H4 (cell line): ENCODE measurements around the gene G6PD. TPM values are rescaled to one million over a fixed set of nuclear protein-coding genes. Genes with fewer than 3 reads are reported as not detected.
A peak's percentile ranks its signal among the peaks of the same experiment; 100 is the strongest.
"Not testable (repeated sequence)": the region's sequence is repeated elsewhere in the genome, so short reads cannot be mapped to it uniquely, and the experiment has no call there.

Experiments
- DNase-seq: peaks from one replicate; pipeline ENCODE4 v3.0.0-alpha.2; 2015; ENCODE audit warnings: low spot score
- total RNA-seq: library from RNA; depleted of rRNA; stranded (reverse); fragments of >200 nt; shearing (Covaris generic); gene quantifications from 2 replicates; pipeline ENCODE4 v1.2.3, GENCODE V29; 2014

Gene G6PD
- total RNA-seq, 1 experiment from 2014 or later = 350 TPM

DNA sequence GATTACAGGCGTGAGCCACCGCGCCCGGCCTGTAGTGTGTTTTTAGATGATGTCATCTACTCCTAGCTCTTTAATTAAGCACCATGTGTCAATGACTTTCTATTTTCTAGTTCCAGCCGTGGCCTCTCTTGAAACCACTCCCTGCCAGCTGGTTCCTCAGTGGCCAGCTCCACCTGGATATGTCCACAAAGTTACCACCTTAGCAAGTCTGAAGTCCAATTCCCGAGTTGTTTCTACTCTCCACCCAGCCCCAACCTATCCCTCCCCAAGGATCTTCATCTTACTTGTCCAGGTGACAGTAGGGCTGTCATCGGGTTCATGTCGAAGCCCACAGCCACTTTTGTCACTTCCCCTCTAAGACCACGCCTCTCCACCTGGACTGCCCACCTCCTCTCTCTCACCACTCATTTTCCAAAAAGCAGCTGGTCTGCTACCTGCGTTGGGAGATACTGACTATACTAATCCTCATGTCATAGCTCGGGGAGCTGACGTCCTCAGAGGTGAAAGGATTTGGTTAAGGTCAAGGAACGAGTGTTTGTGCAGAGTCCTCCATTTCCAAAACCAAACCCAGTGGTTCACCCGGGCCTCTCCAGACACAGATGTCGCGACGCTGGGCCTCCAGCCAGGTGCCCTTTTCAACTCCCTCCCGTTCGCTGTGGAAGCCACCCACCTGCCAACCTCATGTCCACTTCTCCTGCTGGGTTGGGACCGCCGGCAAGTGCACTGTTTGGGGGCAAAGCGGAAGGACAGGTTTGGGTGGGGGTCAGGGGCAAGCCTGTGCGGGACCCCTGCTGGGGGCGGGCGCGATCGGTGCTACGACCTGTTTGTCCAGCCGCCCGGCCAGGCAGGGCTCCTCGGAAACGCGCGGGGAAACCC, 31.3 kb downstream of the G6PD start:
- no peak for DNase-seq

DNA sequence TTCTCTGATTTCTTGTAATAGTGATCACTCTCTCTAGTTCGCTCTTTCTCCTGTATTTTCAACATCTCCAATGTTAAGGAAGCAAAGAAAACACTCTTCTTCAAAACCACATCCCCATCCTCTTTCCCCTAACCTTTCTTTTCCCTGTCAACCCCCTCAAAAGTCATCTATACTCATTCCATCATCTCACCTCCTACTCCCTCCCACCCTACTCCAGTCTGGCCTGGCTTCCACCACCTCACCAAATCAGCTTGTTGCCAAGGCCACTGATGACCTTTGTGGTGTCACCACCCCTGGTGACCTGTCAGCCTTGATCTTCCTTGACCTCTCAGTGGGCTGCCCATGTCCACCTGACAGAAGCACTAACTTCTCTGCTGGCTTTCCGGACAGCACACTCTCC, 32.9 kb downstream of the G6PD start:
- no peak for DNase-seq

DNA sequence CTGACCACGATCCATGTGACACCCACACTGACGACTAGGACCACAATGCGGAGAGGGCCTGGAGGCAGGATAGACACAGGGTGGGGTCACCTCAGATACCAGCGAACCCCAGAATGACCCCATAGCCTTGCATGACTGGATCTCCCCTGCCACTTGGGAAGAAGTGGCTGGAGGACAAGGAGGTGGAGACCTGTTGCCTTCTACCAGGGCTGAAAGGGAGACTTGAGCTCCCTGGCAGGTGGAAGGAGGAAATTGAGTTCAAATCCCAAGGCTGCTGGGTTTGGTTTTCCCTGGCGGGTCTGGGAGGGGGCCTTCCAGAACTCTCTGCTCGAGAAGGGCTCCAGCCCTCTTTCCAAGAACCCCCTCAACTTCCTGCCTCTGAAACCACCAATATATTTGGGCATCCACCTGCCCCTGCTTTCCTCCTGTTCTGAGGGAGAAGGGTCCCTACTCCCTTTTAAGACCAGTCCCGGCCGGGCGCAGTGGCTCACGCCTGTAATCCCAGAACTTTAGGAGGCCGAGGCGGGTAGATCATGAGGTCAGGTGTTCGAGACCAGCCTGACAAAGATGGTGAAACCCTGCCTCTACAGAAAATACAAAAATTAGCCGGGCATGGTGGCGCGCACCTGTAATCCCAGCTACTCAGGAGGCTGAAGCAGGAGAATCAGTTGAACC, 33.6 kb downstream of the G6PD start:
- no peak for DNase-seq

- no peak for DNase-seq
These were observed 34.9 kb downstream of the G6PD start for GRCh38 chrX:154511761-154512160.

DNA sequence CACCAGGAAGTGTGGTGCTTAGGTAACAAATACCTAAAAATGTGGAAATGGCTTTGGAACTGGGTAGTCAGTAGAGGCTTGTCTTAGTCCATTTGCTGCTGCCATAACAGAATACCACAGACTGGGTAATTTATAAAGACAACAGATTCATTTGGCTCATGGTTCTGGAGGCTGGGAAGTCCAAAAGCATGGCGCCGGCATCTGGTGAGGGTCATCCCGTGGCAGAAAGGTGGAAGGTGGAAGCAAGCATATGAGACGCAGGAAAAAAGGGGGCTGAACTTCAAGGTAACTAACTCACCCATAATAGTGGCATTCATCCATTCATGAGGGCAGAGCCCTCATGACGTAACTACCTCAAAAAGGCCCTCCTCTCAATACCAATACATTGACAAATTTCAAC, 37.2 kb downstream of the G6PD start:
- DNase-seq = no peak

GRCh38 chrX:154508384-154508745, 38.3 kb downstream of the G6PD start:
- DNase-seq = no peak

- DNase-seq = no peak
These were observed 38.8 kb downstream of the G6PD start for GRCh38 chrX:154507673-154508383.

DNA sequence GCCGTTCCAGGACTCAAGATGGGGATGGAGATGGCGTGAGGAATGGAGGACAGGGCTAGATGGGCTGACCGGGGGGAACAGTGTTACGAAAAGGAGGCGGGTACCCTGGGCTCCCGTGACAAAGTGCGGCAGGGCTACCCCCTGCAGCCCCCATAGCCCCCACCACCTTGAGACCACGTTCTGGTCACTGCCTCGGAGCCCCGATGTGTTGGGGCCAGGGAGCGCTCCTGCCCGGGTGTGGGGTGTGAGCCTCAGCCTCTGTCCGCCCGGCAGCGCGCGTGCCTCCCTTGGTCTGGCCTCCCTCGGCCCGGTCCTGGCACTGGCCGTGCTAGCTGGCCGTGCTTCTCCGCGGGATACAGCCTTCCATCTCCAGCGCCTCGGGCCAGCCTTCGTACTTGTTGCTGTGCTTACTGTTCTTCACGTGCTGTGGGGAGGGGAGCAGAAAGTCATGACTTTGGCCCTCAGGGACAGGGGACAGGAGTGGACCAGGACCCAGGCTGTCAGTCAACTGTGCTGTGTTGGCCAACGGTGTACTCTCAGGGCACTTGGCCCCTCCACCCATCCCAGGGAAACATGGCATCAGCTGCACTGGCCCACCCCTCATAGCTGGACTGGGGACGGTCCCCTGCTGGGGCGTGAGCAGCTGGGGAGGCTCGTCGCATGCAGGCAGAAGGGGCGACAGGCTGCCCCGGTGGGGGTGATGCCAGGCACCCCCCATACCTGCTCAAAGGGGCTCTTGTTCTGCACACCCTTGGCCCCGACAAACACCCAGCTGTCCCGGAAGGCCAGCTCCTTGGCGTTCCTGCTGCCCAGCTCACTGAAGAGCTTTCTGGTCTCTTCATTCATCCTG, 39.9 kb downstream of the G6PD start:
- DNase-seq = no peak

GRCh38 chrX:154505734-154506133, 40.9 kb downstream of the G6PD start:
- DNase-seq = no peak

DNA sequence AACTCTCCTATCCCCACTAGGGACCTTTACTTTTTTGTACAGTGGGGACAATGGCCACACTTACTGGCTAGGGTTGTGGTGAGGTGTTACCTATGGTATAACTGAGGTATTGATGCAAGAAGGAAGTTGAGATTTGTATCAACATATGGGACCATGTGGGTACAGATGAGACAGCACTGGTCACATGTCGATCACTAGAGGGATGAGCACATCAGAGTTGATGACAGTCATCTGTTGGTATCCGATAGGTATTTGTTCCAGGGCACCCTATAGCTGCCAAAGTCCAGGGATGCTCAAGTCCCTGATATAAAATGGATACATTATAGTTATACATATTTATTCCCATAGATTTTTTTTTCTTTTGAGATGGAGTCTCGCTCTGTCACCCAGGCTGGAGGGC, 43.7 kb downstream of the G6PD start:
- no peak for DNase-seq

DNA sequence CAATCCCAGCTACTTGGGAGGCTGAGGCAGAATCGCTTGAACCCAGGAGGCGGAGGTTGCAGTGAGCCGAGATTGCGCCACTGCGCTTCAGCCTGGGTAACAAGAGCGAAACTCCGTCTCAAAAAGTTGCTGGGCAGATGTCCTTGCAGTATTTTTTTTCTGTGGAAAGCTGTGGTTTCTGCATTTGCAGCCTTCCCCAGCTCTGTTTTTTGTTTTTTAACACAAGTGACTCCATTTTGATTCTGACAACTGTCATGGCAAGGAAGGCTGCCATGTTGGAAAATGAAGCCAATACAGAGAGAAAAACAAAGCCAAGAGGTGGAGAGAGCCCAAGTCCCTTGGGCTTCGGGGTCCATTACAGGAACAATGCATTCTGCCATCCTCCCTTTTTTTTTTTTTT, 44.5 kb downstream of the G6PD start:
- no peak for DNase-seq

DNA sequence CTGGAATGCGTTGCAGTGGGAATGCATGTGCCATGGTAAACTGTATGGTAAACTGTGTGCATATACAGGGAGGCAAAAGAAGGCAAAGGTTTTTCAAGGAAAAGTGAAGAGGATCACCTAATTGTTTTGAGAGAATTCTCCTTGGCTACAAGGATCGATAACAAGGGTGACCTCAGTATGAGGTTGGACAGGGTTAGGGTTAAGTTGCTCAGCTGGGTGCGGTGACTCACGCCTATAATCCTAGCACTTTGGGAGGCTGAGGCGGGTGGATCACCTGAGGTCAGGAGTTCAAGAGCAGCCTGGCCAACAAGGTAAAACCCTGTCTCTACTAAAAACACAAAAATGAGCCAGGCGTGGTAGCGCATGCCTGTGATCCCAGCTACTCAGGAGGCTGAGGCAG, 45.2 kb downstream of the G6PD start:
- not testable (repeated sequence) for DNase-seq

DNA sequence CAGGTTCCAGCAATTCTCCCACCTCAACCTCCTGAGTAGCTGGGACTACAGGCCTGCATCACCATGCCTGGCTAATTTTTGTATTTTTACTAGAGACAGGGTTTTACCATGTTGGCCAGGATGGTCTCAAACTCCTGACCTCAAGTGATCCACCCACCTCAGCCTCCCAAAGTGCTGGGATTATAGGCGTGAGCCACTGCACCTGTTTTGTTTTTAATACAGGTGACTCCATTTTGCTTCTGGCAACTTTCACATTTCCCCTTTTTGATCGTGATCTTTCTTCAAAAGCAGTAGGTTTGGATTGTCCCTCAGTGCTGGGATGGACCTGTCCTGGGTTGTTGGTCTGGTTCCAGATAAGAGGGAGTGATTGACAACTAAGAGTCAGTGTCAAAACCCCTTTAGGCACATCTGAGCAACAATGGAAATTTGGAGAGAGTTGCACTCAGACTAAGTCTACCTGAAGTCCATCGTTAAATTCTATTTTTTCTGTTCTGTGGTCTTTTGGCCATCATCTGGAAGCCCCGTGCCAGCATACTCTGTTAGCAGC, 50.0 kb downstream of the G6PD start:
- not testable (repeated sequence) for DNase-seq

DNA sequence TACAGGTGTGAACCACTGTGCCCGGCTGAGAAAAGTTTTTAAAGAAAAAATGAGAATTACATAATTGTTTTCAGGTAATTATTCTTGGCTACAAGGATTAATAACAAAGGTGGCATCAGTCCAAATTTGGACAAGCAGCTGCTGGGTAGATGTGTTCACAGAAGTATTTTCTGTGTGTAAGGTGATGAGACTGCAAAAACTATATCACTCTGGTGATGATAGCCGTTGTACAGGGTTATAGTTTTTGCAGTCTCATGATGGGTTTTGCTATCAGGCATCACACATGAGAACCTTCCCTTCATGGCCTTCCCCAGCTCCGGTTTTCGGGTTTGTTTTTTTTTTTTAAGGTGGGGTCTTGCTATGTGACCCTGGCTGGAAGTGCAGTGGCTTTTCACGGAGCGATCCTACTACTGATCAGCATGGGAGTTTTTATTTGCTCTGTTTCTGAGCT, 51.1 kb downstream of the G6PD start:
- no peak for DNase-seq

DNA sequence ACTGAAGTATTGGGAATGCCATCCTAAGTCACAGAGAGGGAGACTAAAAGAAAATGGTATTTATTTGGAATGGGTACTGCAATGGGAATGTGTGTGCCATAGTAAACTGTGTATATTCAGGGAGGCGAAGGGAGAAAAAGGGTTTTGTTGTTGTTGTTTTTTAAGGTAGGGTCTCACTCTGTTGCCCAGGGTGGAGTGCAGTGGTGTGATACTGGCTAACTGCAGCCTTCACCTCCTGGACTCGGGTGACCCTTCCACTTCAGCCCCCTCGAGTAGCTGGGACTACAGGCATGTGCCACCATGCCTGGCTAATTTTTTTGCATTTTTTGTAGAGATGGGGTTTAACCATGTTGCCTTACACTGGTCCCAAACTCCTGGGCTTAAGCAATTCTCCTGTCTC, 51.9 kb downstream of the G6PD start:
- DNase-seq = no peak

- DNase-seq = peak; percentile 93
These were observed 56.1 kb downstream of the G6PD start, which contains the start of gene SLC10A3 for GRCh38 chrX:154490414-154491083. TSS of gene SLC10A3 (minus strand) at chrX:154490629. CDS start at chrX:154488940, 1,689 bp downstream.

DNA sequence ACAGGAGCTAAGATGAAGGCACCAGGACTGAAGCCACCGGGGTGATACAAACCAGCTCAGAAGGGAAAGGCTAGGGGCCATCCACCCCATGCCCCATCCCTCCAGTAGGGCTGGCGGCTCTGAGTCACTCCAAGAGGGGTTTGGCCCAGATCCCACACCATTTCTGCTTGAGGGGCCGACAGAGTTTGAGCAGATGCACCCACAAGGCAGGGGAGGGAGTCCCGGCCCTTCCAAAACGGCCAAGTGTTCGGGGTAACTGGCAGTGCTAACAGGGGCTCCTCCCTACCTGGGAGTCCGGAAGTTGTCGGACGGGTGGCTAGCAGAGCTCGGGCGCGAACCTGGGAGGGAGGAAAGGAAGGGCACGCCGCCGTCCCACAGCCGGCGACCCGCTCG, 56.6 kb downstream of the G6PD start:
- no peak for DNase-seq

GRCh38 chrX:154489182-154489581, 57.5 kb downstream of the G6PD start:
- no peak for DNase-seq

- no peak for DNase-seq
These were observed 58.1 kb downstream of the G6PD start for GRCh38 chrX:154488336-154489075.
